HFF-Myc (cell line): ENCODE measurements around the gene SNCG.
"Not testable (repeated sequence)": the region's sequence is repeated elsewhere in the genome, so short reads cannot be mapped to it uniquely, and the experiment has no call there.

Experiments used
- DNase-seq: peaks from one replicate; pipeline ENCODE4 v3.0.0-alpha.2; 2011; ENCODE audit warnings: low read depth; ENCODE audit errors: extremely low read depth
- H3K4me3 ChIP-seq: replicated peaks from 2 replicates; pipeline ENCODE4 v1.5.1; 2011; ENCODE audit warnings: low read depth, mild to moderate bottlenecking, control low read depth, low read length
- TF ChIP-seq, protein P1 (sequence below): IDR thresholded peaks from 2 replicates; pipeline ENCODE4 v1.5.1; 2012; ENCODE audit warnings: mild to moderate bottlenecking, low read depth, low read length, control low read depth; ENCODE audit errors: missing control alignments

Gene SNCG

GRCh38 chr10:86979977-86980448 is 21.6 kb downstream of the SNCG start:
- no peak for DNase-seq
- TF ChIP-seq, protein P1, sequence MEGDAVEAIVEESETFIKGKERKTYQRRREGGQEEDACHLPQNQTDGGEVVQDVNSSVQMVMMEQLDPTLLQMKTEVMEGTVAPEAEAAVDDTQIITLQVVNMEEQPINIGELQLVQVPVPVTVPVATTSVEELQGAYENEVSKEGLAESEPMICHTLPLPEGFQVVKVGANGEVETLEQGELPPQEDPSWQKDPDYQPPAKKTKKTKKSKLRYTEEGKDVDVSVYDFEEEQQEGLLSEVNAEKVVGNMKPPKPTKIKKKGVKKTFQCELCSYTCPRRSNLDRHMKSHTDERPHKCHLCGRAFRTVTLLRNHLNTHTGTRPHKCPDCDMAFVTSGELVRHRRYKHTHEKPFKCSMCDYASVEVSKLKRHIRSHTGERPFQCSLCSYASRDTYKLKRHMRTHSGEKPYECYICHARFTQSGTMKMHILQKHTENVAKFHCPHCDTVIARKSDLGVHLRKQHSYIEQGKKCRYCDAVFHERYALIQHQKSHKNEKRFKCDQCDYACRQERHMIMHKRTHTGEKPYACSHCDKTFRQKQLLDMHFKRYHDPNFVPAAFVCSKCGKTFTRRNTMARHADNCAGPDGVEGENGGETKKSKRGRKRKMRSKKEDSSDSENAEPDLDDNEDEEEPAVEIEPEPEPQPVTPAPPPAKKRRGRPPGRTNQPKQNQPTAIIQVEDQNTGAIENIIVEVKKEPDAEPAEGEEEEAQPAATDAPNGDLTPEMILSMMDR: no peak
- no peak overlapping the region for H3K4me3 ChIP-seq

- DNase-seq, H3K4me3 ChIP-seq: not testable (repeated sequence)
These were observed 22.6 kb downstream of the SNCG start for GRCh38 chr10:86981020-86981419.

DNA sequence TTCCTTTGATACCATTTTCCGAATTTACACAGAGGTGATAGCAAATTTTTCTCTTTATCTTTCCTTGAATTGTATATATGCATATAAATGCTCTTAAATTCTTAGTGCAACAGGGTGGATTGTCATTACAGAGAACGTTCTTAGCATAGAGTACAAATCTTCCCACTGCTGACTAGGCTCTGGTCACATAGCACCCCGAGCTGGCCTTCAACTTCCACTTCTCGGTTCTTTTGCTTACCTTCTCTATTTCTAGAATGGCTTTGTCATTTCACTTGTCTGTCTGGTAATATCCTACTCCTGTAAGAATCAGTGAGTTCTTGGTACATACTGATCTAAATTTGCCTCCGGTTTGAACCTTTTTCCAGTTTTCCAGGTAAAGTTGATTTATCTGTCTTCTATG is 23.3 kb downstream of the SNCG start:
- no peak overlapping the region for H3K4me3 ChIP-seq
- DNase-seq: no peak
- TF ChIP-seq, protein P1: no peak

DNA sequence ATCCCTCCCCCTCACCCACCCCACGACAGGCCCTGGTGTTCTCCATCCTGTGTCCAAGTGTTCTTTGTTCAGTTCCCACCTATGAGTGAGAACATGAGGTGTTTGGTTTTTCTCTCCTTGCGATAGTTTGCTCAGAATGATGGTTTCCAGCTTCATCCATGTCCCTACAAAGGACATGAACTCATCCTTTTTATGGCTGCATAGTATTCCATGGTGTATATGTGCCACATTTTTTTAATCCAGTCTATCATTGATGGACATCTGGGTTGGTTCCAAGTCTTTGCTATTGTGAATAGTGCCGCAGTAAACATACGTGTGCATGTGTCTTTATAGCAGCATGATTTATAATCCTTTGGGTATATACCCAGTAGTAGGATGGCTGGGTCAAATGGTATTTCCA is 26.1 kb downstream of the SNCG start:
- not testable (repeated sequence) for DNase-seq, H3K4me3 ChIP-seq

- TF ChIP-seq, protein P1: no peak
- H3K4me3 ChIP-seq: no peak overlapping the region
- DNase-seq: no peak
These were observed 30.1 kb downstream of the SNCG start for GRCh38 chr10:86988520-86988919.

- DNase-seq: not testable (repeated sequence)
These were observed 33.0 kb downstream of the SNCG start for GRCh38 chr10:86991362-86991761.

DNA sequence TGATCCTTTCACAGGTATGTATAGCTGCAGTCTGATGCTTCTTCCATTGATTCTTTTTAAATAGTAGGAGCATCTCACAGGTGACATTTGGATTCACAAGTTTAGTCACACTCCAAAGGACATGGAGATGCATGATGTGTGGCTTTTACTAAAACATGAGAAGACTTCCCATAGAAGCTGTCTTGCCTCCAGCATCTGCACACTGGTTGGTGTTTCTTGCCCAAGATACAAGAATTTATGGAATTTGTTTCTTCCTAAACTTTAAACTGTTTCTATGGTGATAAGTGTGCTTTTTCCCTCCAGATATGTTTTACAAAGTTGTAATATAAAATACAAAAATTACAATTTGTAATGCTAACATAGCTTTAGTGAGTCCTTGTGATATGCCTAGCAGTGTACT is 34.1 kb downstream of the SNCG start:
- TF ChIP-seq, protein P1: no peak
- no peak overlapping the region for H3K4me3 ChIP-seq
- no peak for DNase-seq

More at GRCh38 chr10:86991362-86991761, 33.0 kb downstream of the SNCG start:
- not testable (repeated sequence) for H3K4me3 ChIP-seq

DNA sequence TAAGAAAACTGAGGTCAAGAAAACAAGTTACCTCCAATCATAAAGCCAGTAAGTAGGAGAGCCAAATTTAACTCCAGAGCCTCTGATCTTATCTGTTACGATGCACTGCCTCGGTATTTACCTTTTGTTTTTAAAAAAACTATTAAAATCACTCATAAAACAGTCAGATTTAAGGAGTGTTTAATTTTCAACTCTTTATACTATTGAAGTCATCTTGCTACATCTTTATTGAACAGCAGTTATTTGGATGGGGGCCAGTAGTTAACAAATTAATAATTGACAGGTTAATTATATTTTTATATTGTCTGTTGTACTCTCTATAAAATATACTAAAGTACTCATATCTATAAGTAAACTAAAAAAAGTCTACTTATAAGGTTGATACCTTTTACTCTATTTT is 34.5 kb downstream of the SNCG start:
- no peak overlapping the region for H3K4me3 ChIP-seq
- no peak for DNase-seq
- TF ChIP-seq, protein P1: no peak

- not testable (repeated sequence) for DNase-seq, H3K4me3 ChIP-seq
These were observed 41.5 kb downstream of the SNCG start for GRCh38 chr10:86999802-87000403.
